ENCODE results near the gene ARL5A. TPM values are rescaled to one million over a fixed set of nuclear protein-coding genes. Genes with fewer than 3 reads are reported as not detected.

ARL5A gene
- total RNA-seq, 1 donor from 2014 or later = 68.6 TPM

DNA sequence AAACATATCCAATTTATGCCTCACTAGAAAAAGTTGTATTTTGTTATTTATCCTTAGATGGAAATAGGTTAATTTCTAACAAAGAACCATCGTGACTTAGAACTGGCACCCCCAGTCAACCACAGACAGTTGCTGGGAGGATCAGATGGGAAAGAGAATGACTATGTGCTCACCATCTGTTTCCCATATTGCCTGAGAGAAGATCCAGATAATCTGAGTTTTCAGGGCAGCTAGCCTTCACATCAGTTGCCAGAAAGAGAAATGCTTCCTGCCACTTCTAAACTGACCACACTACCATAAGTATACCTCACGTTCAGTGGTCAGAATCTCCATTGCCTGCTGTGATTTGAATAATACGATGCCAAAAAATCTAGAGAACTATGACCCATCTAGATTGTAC lies 65.5 kb downstream of the ARL5A start:
- no peak overlapping the region for H3K27ac Mint-ChIP-seq
- no peak for DNase-seq (ENCODE audit: low spot score, unreplicated experiment)
- no peak overlapping the region for H3K4me3 Mint-ChIP-seq (ENCODE audit: low read depth)
- H3K36me3 Mint-ChIP-seq (ENCODE audit: insufficient read depth) = no peaks in the 10 kb centered on the region
- no peaks in the 10 kb centered on the region for H3K27me3 Mint-ChIP-seq
- H3K4me1 Mint-ChIP-seq (ENCODE audit: low read depth) = peaks cover 4% of the 10 kb centered on the region
- H3K9me3 Mint-ChIP-seq (ENCODE audit: low read depth) = no peaks in the 10 kb centered on the region
- TF ChIP-seq, protein P1, sequence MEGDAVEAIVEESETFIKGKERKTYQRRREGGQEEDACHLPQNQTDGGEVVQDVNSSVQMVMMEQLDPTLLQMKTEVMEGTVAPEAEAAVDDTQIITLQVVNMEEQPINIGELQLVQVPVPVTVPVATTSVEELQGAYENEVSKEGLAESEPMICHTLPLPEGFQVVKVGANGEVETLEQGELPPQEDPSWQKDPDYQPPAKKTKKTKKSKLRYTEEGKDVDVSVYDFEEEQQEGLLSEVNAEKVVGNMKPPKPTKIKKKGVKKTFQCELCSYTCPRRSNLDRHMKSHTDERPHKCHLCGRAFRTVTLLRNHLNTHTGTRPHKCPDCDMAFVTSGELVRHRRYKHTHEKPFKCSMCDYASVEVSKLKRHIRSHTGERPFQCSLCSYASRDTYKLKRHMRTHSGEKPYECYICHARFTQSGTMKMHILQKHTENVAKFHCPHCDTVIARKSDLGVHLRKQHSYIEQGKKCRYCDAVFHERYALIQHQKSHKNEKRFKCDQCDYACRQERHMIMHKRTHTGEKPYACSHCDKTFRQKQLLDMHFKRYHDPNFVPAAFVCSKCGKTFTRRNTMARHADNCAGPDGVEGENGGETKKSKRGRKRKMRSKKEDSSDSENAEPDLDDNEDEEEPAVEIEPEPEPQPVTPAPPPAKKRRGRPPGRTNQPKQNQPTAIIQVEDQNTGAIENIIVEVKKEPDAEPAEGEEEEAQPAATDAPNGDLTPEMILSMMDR (IDR thresholded peaks at IDR 0.05; ENCODE audit: unreplicated experiment) = no peak

GRCh38 chr2:151761687-151762086 lies 66.5 kb downstream of the ARL5A start:
- Mint-ChIP-seq H3K27me3 (no peaks in the 10 kb centered on the region), H3K36me3 (ENCODE audit: insufficient read depth) (no peaks in the 10 kb centered on the region), H3K27ac (no peak overlapping the region), H3K9me3 (ENCODE audit: low read depth) (no peaks in the 10 kb centered on the region), H3K4me1 (ENCODE audit: low read depth) (peaks cover 7% of the 10 kb centered on the region), H3K4me3 (ENCODE audit: low read depth) (no peak overlapping the region)
- no peak for DNase-seq (ENCODE audit: low spot score, unreplicated experiment)
- TF ChIP-seq, protein P1 (IDR thresholded peaks at IDR 0.05; ENCODE audit: unreplicated experiment) = no peak

GRCh38 chr2:151761193-151761592 lies 67.0 kb downstream of the ARL5A start:
- Mint-ChIP-seq H3K9me3 (ENCODE audit: low read depth) (no peaks in the 10 kb centered on the region), H3K27me3 (no peaks in the 10 kb centered on the region), H3K4me3 (ENCODE audit: low read depth) (no peak overlapping the region), H3K4me1 (ENCODE audit: low read depth) (peaks cover 7% of the 10 kb centered on the region), H3K36me3 (ENCODE audit: insufficient read depth) (no peaks in the 10 kb centered on the region), H3K27ac (no peak overlapping the region)
- DNase-seq (ENCODE audit: low spot score, unreplicated experiment) = no peak
- TF ChIP-seq, protein P1 (IDR thresholded peaks at IDR 0.05; ENCODE audit: unreplicated experiment) = no peak

DNA sequence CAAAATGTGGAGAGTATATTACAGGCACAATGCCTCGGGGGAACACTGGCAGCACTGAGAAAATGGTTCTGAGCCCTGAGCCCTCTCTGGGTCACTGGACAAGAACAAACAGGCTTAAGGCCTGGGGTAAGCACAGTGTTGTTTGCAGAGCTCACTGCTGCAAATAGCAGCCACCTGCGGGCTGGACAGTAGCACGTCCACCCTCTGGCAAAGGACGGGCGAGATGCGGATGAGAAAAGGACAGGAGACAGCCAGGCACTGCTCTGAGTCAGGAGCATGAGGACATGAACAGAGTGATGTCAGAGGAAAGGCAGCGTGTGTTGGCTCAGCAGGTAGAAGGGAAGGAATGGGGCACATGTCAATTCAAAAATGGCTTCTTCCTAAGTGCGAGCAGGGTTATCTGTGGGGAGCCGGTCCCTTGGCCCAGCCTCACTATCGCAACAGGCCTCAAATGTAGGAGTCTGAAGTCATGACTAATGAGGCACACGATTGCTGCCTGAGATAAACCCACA lies 68.0 kb downstream of the ARL5A start:
- TF ChIP-seq, protein P1 (IDR thresholded peaks at IDR 0.05; ENCODE audit: unreplicated experiment) = no peak
- no peak for DNase-seq (ENCODE audit: low spot score, unreplicated experiment)
- H3K27ac Mint-ChIP-seq = peak overlapping the region; percentile 34
- H3K4me1 Mint-ChIP-seq (ENCODE audit: low read depth) = peaks cover 7% of the 10 kb centered on the region
- H3K4me3 Mint-ChIP-seq (ENCODE audit: low read depth) = no peak overlapping the region
- no peaks in the 10 kb centered on the region for H3K9me3 Mint-ChIP-seq (ENCODE audit: low read depth)
- no peaks in the 10 kb centered on the region for H3K36me3 Mint-ChIP-seq (ENCODE audit: insufficient read depth)
- H3K27me3 Mint-ChIP-seq = no peaks in the 10 kb centered on the region

GRCh38 chr2:151758744-151759143 lies 69.5 kb downstream of the ARL5A start:
- Mint-ChIP-seq H3K27me3 (no peaks in the 10 kb centered on the region), H3K4me1 (ENCODE audit: low read depth) (peaks cover 7% of the 10 kb centered on the region), H3K4me3 (ENCODE audit: low read depth) (no peak overlapping the region), H3K36me3 (ENCODE audit: insufficient read depth) (no peaks in the 10 kb centered on the region), H3K9me3 (ENCODE audit: low read depth) (no peaks in the 10 kb centered on the region), H3K27ac (no peak overlapping the region)
- DNase-seq (ENCODE audit: low spot score, unreplicated experiment) = no peak
- TF ChIP-seq, protein P1 (IDR thresholded peaks at IDR 0.05; ENCODE audit: unreplicated experiment) = no peak

All from progenitor cell of endocrine pancreas (in vitro differentiated cells).